HEK293 (cell line): Measurements from ENCODE around the gene TRAF3IP3.

Source experiments
- AEBP2 ChIP-seq: fragments of 450-650 bp; formaldehyde crosslinking; IDR thresholded peaks from 2 replicates; pipeline ENCODE4 v1.5.1; 2016; ENCODE audit warnings: missing biosample characterization, missing genetic modification characterization, borderline replicate concordance
- GLIS1 ChIP-seq: fragments of 450-650 bp; formaldehyde crosslinking; IDR thresholded peaks from 2 replicates; pipeline ENCODE4 v1.5.1; 2016; ENCODE audit warnings: missing biosample characterization, missing genetic modification characterization
- HIC1 ChIP-seq: fragments of 450-650 bp; formaldehyde crosslinking; IDR thresholded peaks from 2 replicates; pipeline ENCODE4 v1.5.1; 2016; ENCODE audit warnings: missing biosample characterization, missing genetic modification characterization
- HOXA7 ChIP-seq: sonication (generic); formaldehyde crosslinking; IDR thresholded peaks from 2 replicates; pipeline ENCODE4 v1.8.1; 2022; ENCODE audit warnings: missing genetic modification reagents, borderline replicate concordance
- INSM2 ChIP-seq: fragments of 450-650 bp; formaldehyde crosslinking; IDR thresholded peaks from 2 replicates; pipeline ENCODE4 v1.5.1; 2016; ENCODE audit warnings: missing biosample characterization, missing genetic modification characterization
- PRDM1 ChIP-seq: fragments of 450-650 bp; formaldehyde crosslinking; IDR thresholded peaks from 2 replicates; pipeline ENCODE4; 2016; ENCODE audit warnings: missing biosample characterization, missing genetic modification characterization
- PRDM4 ChIP-seq: fragments of 450-650 bp; formaldehyde crosslinking; IDR thresholded peaks from 2 replicates; pipeline ENCODE4 v1.5.1; 2017; ENCODE audit warnings: missing biosample characterization, missing genetic modification characterization
- TRIM28 ChIP-seq: IDR thresholded peaks from 2 replicates; pipeline ENCODE4 v1.6.1; 2011; ENCODE audit warnings: low read length, control low read depth, borderline replicate concordance
- YY2 ChIP-seq: fragments of 450-650 bp; formaldehyde crosslinking; IDR thresholded peaks from 2 replicates; pipeline ENCODE4 v1.5.1; 2016; ENCODE audit warnings: missing biosample characterization, missing genetic modification characterization
- ZBTB49 ChIP-seq: fragments of 450-650 bp; formaldehyde crosslinking; IDR thresholded peaks from 2 replicates; pipeline ENCODE4 v1.5.1; 2016; ENCODE audit warnings: missing biosample characterization, missing genetic modification characterization, low read depth
- ZNF146 ChIP-seq: fragments of 450-650 bp; formaldehyde crosslinking; IDR thresholded peaks from 2 replicates; pipeline ENCODE4 v1.5.1; 2016; ENCODE audit warnings: missing biosample characterization, missing genetic modification characterization
- ZNF175 ChIP-seq: fragments of 450-650 bp; formaldehyde crosslinking; IDR thresholded peaks from 2 replicates; pipeline ENCODE4 v1.5.1; 2016; ENCODE audit warnings: missing biosample characterization, missing genetic modification characterization
- ZNF202 ChIP-seq: fragments of 450-650 bp; formaldehyde crosslinking; IDR thresholded peaks from 2 replicates; pipeline ENCODE4 v1.5.1; 2016; ENCODE audit warnings: missing biosample characterization, missing genetic modification characterization, borderline replicate concordance
- ZNF223 ChIP-seq: fragments of 450-650 bp; formaldehyde crosslinking; IDR thresholded peaks from 2 replicates; pipeline ENCODE4 v1.5.1; 2016; ENCODE audit warnings: missing biosample characterization, missing genetic modification characterization
- ZNF302 ChIP-seq: fragments of 450-650 bp; formaldehyde crosslinking; IDR thresholded peaks from 2 replicates; pipeline ENCODE4 v1.5.1; 2016; ENCODE audit warnings: missing biosample characterization, missing genetic modification characterization, low read depth
- ZNF354C ChIP-seq: fragments of 450-650 bp; formaldehyde crosslinking; IDR thresholded peaks from 2 replicates; pipeline ENCODE4 v1.5.1; 2016; ENCODE audit warnings: missing biosample characterization, missing genetic modification characterization, low read depth, borderline replicate concordance
- ZNF366 ChIP-seq: fragments of 450-650 bp; formaldehyde crosslinking; conservative IDR thresholded peaks from 2 replicates; pipeline ENCODE4 v1.5.1; 2016; ENCODE audit warnings: missing biosample characterization, missing genetic modification characterization
- ZNF404 ChIP-seq: fragments of 450-650 bp; formaldehyde crosslinking; IDR thresholded peaks from 2 replicates; pipeline ENCODE4 v1.5.1; 2017; ENCODE audit warnings: missing biosample characterization, missing genetic modification characterization
- ZNF513 ChIP-seq: fragments of 450-650 bp; IDR thresholded peaks from 2 replicates; pipeline ENCODE4 v1.5.1; 2018; ENCODE audit warnings: missing biosample characterization, missing genetic modification characterization
- ZNF544 ChIP-seq: fragments of 450-650 bp; formaldehyde crosslinking; IDR thresholded peaks from 2 replicates; pipeline ENCODE4 v1.5.0; 2017; ENCODE audit warnings: missing biosample characterization, missing genetic modification characterization
- ZNF560 ChIP-seq: fragments of 450-650 bp; formaldehyde crosslinking; IDR thresholded peaks from 2 replicates; pipeline ENCODE4 v1.5.1; 2017; ENCODE audit warnings: missing biosample characterization, missing genetic modification characterization, borderline replicate concordance
- ZNF580 ChIP-seq: fragments of 450-650 bp; formaldehyde crosslinking; IDR thresholded peaks from 2 replicates; pipeline ENCODE4 v1.5.1; 2016; ENCODE audit warnings: missing biosample characterization, missing genetic modification characterization
- ZNF621 ChIP-seq: fragments of 450-650 bp; formaldehyde crosslinking; IDR thresholded peaks from 2 replicates; pipeline ENCODE4 v1.5.1; 2017; ENCODE audit warnings: missing biosample characterization, missing genetic modification characterization
- ZNF623 ChIP-seq: fragments of 450-650 bp; formaldehyde crosslinking; IDR thresholded peaks from 2 replicates; pipeline ENCODE4 v1.5.1; 2016; ENCODE audit warnings: missing biosample characterization, missing genetic modification characterization
- ZNF768 ChIP-seq: fragments of 450-650 bp; formaldehyde crosslinking; IDR thresholded peaks from 2 replicates; pipeline ENCODE4 v1.5.1; 2018; ENCODE audit warnings: missing biosample characterization, mild to moderate bottlenecking, missing genetic modification characterization
- ZNF791 ChIP-seq: fragments of 450-650 bp; formaldehyde crosslinking; IDR thresholded peaks from 2 replicates; pipeline ENCODE4 v1.5.1; 2016; ENCODE audit warnings: missing biosample characterization, missing genetic modification characterization
- ZNF792 ChIP-seq: fragments of 450-650 bp; formaldehyde crosslinking; IDR thresholded peaks from 2 replicates; pipeline ENCODE4 v1.5.1; 2016; ENCODE audit warnings: missing biosample characterization, missing genetic modification characterization
- ZSCAN23 ChIP-seq: fragments of 450-650 bp; formaldehyde crosslinking; IDR thresholded peaks from 2 replicates; pipeline ENCODE4 v1.5.1; 2016; ENCODE audit warnings: missing biosample characterization, missing genetic modification characterization

Gene TRAF3IP3

GRCh38 chr1:209827384-209828262 is 71.8 kb downstream of the TRAF3IP3 start, which contains the start of gene UTP25 (continued):
- TF ChIP-seq ZNF354C (tag by site-specific recombination): no peak
- no peak for TF ChIP-seq ZSCAN23
- TF ChIP-seq ZNF513 (tag by site-specific recombination): no peak
- TF ChIP-seq YY2: no peak
- no peak for TF ChIP-seq ZBTB49 (tag by site-specific recombination)
- TF ChIP-seq ZNF792 (tag by site-specific recombination): no peak
- no peak for TF ChIP-seq HOXA7 (CRISPR knock-in tag)
- TF ChIP-seq ZNF621 (tag by site-specific recombination): no peak
- no peak for TF ChIP-seq ZNF580 (tag by site-specific recombination)
- no peak for TF ChIP-seq ZNF302 (tag by site-specific recombination)
- TF ChIP-seq ZNF223 (tag by site-specific recombination): no peak
- TF ChIP-seq PRDM1 (tag by site-specific recombination): no peak
- TF ChIP-seq ZNF791 (tag by site-specific recombination): no peak
- no peak for TF ChIP-seq AEBP2 (tag by site-specific recombination)
- TF ChIP-seq PRDM4 (tag by site-specific recombination): no peak
- TF ChIP-seq TRIM28: no peak
- TF ChIP-seq HIC1 (tag by site-specific recombination): no peak
- TF ChIP-seq ZNF544 (tag by site-specific recombination): no peak
- TF ChIP-seq INSM2 (tag by site-specific recombination): no peak
- TF ChIP-seq ZNF623 (tag by site-specific recombination): no peak
- TF ChIP-seq ZNF175 (tag by site-specific recombination): no peak
- no peak; the same call in 1 of the 2 replicates for TF ChIP-seq GLIS1 (tag by site-specific recombination)
- no peak for TF ChIP-seq ZNF146 (tag by site-specific recombination)
- no peak for TF ChIP-seq ZNF202 (tag by site-specific recombination)
- no peak for TF ChIP-seq ZNF768 (tag by site-specific recombination)
- no peak for TF ChIP-seq ZNF404 (tag by site-specific recombination)
- no peak for TF ChIP-seq ZNF560 (tag by site-specific recombination)
- TF ChIP-seq ZNF366: no peak
